Measurements from ENCODE around the gene SH3BP5. TPM values are rescaled to one million over a fixed set of nuclear protein-coding genes. Genes with fewer than 3 reads are reported as not detected.

Gene SH3BP5
- total RNA-seq, 1 donor from 2014 or later = 60.4 TPM

DNA sequence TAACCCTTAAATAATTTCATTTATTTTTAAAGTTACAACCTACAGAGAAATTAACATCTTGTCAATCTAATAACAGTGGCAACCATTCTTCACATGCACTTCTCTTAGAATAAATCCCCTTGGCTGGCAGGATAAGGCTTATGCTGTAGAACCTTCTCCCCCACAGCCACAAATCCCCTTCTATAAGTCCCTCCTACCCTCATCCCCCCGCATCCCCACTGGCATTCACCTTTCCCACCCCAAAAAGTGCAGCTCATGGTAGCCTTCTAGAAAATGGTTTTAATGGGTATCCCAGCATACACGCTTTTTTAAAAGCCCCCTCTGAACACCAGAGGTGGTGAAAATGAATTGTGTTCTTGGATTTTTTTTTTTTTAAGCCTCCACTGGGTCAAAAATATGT lies 77.2 kb downstream of the SH3BP5 start:
- DNase-seq (ENCODE audit: low spot score) = no peak

DNA sequence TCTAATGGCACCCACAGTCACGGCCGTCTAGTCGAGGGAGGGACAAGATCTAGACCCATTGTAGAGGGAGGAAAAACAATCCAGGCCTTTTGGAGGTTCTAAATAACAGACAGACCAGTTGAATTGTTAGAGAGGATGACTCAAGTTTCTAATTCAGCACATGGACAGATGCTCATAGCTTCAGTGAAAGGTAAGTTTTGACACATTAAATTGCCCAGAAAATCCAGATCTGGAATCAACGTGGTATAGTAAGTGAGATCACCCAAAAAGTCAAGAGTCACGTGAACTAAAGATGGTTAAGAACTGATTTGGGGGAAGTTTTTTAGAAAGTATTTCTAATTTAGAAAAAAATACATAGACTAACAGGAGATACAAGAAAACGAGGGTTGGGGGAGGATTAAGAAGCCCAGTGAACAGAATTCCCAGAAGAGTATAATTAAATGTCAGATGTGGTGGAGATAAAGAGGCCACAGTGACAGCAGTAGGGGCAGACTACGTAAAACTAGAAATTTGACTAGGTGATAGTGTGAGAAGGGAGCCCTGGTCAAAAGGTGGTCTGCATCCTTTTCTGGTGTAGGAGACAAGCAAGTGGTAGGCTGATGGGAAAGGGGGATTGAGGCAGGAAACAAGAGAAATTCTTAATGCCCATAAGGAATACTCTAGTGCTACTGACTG lies 79.2 kb downstream of the SH3BP5 start:
- DNase-seq (ENCODE audit: low spot score) = no peak

DNA sequence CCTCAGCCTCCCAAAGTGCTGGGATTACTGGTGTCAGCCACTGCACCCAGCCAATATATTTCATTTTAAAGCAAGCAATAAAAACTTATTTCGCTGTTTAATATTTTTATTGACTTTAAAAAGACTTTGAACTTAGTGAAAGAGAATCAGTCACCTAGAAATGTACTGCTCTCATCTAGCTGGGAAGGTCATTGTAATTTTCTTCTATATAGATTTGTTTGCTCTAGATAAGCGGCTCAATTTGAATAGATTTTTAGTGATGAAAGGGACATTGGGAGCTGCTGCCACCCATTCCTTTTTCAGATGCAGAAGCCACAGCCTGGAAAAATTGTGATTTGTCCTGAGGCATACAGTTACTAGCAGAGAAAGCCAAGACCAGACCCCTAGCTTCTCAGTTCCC lies 86.2 kb downstream of the SH3BP5 start:
- no peak for DNase-seq (ENCODE audit: low spot score)

DNA sequence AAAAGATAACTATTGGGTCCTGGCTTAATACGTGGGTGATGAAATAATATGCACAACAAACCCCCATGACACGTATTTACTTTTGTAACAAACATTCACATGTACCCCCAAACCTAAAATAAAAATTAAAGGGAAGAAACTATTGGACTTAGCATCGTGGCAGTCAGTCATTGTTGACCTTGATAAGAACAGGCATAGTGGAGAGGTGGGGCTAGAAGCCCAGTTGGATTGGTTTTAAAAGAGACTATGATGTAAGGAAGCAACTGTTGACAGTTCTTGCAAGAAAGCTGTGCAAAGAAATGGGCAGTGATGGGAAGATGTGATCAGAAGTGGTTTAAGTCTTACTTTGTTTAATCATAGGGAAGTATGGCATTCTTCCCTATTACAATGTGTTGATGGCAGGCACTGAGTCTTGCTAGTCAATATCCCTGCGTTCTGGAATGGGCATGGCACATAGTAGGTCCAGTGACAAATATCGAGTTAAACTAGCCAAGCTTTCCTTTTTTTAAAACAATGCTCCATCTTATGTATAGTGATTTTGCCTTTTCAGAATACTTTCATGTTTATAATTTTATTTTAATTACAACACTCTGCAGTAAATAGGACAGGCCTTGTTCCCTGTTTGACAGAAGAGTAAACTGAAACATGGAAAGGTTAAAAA lies 88.4 kb downstream of the SH3BP5 start:
- no peak for DNase-seq (ENCODE audit: low spot score)

DNA sequence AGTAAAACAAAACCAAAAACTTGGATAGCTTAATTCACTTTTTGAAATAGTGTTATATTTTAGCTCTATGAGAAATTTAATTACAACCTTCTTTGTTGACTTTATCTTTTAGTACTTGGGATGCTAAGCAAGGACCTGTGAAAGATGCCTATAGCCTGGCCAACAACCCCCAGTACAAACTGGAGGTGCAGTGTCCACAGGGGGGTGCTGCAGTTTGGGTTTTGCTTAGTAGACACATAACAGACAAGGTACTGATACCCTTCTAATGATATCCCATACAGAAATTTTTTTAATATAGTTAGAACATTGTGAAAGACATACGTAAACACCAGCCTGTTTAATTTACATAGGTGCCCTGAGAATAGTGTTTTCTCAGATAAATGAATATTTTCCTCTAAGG lies 91.0 kb downstream of the SH3BP5 start:
- no peak for DNase-seq (ENCODE audit: low spot score)

DNA sequence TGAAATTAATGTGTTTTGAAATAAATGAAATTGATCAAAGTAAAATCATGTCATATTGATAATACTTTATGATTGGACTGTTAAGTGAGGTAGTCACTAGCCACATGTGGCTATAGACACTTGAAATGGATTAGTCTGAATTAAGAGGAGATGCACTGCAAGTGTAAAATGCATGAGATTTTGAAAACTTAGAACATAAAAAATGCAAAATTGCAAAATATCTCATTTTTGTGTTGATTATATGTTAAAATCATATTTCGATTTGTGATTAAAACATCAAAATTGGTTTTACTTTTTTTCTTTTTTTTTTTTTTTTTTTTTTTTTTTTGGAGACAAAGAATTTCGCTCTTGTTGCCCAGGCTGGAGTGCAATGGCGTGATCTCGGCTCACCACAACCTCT lies 103.1 kb downstream of the SH3BP5 start:
- DNase-seq (ENCODE audit: low spot score) = no peak

DNA sequence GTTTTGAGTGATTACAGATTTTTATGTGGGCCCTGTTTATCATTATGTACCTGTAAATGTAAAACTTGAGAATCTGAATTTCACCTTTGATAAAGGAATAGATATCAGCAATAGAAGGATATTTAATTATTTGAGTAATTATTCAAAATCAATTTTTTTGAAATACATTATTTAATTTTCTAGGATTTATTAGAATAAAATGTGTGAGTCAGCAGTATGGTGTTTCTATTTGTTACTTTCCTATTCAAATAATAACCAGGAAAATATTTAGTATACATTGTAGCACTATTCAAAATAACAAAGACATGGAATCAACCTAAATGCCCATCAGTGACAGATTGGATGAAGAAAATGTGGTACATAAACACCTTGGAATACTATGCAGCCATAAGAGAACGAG lies 104.2 kb downstream of the SH3BP5 start:
- DNase-seq (ENCODE audit: low spot score) = no peak

DNA sequence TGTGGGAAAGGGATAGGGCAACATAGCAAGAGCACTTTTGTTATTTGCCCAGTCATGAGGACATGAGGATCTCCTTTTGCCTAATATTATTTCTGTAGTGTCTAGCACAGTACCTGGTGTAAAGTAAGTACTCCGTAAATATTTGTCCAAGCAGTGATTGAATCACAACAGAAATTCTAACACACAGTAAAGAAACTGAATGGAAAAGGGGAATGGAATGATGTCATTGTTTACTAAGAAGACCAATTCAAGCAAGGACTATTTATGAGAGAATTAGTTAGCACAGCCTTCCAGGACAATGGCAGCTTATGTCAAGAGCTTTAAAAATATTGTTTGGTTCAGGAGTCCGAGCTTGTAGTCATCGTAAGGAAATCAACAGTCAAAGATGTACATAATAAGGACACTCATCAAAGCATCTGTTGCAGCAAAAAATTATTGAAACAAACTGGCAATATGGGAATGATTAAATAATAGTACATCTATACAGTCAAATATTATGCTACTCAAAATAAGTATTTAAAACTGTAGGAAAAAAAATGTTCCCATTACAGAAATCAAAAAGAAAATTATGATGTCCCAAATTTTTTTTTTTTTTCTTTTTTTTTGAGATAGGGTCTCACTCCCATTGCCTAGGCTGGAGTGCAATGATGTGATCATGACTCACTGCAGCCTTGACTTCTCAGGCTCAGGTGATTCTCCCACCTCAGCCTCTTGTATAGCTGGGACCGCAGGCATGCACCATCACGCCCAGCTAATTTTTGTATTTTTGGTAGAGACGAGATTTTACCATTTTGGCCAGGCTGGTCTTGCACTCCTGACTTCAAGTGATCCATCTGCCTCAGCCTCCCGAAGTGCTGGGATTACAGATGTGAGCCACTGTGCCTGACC lies 108.5 kb downstream of the SH3BP5 start:
- DNase-seq (ENCODE audit: low spot score) = no peak

DNA sequence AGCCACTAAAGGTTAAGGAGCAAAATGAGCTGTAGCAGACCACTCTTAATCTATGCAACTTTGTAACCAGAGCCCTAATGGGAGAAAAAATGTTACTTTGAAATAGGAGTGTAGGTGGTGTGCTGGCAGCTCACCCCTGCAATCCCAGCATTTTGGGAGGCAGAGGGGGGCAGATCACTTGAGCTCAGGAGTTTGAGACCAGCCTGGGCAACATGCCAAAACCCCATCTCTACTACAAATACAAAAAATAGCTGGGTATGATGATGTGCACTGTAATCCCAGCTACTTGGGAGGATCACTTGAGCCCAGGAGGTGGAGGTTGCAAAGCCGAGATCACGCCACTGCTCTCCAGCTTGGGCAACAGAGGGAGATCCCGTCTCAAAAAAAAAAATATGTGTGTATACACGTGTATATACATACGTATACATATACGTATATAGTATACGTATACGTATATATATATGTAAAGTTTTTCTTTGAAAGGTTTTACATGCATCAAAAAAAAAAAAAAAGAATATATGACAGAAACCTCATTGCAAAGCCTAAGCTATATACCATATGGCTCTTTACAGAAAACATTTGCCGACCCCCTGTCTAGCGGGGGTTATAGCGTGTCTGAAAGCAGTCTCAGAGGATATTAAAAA lies 110.7 kb downstream of the SH3BP5 start:
- no peak for DNase-seq (ENCODE audit: low spot score)

DNA sequence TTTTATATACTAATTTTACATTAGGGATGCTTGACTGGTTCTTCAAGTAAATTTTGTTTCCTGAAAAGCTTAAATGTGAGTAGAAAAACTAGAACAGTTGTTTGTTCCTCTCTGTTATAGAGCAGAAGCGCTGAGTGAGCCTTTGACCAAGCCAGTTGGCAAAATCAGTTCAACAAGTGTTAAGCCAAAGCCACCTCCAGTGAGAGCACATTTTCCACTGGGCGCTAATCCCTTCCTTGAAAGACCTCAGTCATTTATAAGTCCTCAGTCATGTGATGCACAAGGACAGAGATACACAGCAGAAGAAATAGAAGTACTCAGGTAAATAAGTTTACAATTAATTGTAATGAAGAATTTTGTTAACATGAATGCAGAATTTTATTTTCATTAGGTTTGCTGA lies 111.7 kb downstream of the SH3BP5 start:
- DNase-seq (ENCODE audit: low spot score) = no peak

DNA sequence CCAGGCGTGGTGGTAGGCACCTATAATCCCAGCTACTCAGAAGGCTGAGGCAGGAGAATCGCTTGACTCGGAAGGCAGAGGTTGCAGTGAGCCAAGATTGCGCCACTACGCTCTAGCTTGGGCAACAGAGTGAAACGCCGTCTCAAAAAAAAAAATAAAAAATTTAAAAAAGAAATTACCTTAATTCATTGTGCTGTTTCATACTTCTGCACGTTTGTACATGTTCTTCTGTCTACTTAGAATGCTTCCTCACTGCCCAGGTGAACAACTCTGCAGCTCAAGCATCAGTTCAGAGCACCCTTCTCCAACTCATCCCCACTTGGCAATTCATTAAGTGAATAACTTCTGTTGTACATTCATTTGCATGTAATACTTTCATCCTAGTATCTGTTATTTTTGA lies 112.3 kb downstream of the SH3BP5 start:
- no peak for DNase-seq (ENCODE audit: low spot score)

DNA sequence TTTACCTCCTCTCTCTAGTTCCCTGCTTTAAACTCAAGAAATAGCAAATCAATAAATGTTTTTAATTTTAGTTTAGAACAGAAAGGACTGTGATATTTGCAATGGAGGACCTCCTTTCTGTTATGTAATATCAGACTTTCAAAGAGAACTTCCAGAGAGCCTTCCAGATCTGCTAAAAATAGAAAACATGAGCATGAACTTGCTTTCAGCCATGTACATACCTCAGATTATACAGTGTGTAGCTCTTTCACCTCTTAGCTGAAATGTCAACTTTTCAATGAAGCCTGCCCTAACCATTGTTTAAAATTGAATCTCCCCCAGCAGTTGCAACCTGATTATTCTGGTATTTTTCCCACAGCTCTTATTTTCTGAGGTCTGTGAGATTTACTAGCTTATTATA lies 113.7 kb downstream of the SH3BP5 start:
- DNase-seq (ENCODE audit: low spot score) = no peak

DNA sequence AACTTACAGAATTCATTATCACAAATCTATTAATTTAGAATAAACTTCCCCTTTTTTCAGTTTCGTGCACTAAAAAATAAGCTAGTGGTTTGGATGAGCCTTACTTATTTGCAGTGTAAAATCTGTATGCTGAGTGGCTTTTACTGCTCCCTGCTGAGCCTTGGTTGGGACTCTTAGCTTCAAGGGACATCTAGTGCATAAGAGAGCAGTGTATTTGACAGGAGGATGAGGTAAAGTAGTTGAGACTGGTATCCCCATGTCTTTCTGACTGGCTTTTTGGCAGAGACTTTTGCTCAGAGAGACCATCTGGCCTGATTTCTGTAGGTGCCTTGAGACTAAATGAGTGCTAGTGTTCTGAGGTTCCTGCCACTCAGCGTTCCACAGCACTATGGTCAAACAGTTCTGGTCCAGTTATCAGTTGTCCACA lies 114.5 kb downstream of the SH3BP5 start:
- DNase-seq (ENCODE audit: low spot score) = no peak

DNA sequence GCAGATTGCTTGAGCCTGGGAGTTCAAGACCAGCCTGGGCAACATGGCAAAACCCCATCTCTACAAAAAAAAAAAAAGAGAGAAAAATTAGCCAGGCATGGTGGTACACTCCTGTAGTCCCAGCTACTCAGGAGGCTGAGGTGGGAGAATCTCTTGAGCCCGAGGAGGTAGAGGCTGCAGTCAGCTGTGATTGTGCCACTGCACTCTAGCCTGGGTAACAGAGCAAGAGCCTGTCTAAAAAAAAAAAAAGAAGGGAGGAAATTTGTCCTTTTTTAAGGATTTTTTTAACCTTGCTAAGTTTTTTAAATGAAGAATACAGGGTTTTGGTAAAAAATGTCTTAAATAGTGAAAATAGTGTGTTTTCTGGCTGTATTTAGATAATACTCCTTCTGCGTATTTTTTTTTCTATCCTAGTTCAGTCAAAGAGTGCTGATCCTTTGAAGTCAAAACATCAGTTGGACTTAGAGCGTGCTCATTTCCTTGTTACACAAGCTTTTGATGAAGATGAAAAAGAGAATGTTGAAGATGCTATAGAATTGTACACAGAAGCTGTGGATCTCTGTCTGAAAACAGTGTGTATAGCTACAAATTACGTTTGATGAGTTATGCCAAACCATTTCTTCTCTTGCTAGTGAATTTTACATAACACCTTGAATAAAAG lies 115.2 kb downstream of the SH3BP5 start:
- DNase-seq (ENCODE audit: low spot score) = no peak

DNA sequence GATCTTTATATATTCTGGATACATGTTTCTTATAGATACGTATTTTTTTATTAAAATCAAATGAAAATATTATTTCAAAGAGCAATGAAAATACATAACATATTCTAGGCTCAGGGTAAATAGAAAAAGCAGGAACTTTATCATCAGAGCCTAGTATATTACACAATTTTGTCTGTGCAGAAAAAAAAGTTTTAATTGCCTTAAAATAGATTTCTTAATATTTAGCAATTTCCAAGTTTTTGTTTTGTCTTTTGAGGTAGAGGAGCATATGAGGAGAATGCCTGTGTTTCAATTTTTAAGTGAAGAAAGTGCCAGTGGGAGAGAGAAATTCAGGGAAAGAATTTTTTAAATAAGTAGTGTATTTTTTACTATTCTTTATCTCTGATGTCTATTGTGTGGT lies 115.9 kb downstream of the SH3BP5 start:
- DNase-seq (ENCODE audit: low spot score) = no peak

DNA sequence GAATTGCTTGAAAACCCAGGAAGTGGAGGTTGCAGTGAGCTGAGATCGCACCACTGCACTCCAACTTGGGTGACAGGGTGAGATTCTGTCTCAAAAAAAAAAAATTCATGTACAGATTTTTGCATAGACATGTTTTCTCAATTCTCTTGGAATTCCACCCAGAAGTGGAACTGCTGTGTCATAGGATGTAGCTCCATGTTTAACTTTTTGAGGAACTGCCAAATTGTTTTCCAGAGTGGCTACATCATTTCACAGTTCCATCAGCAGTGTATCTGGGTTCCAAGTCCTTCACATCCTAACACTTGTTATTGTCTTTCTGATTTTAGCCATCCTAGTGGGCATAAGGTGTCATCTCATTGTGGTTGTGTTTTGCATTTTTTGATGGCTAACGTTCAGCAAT lies 116.4 kb downstream of the SH3BP5 start:
- no peak for DNase-seq (ENCODE audit: low spot score)

DNA sequence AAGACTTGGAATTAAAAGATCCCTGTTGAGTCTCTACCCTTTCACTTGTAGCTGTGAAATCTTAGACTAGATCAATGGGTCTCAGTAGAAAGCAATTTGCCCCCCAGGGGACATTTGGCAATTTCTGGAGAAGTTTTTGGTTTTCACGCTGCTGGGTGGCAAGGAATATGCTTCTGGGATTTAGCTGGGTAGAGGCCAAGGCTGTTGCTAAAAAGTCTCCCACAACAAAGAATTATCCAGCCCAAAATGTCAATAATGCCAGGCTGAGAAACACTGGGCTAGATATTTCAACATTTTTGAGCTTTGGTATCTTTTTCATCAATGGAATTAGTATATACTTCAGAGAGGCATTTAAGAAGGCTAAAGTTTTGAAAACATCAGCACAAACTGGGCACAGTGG lies 117.6 kb downstream of the SH3BP5 start:
- DNase-seq (ENCODE audit: low spot score) = no peak

DNA sequence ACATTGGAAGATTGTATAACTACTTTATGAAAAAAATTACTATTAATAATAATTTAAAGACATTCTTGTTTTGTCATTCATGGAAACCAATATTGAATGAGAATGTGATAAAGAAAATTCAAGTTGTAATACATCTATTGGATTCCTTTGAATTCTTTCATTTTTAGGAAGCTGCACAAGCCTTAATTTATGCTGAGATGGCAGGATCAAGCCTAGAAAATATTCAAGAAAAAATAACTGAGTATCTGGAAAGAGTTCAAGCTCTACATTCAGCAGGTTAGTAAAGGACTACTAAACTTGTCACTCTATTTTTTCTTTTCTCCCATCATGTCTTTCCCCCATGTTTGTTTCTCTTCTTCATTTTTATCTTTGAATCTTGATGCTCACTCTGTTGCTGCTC lies 120.4 kb downstream of the SH3BP5 start:
- DNase-seq (ENCODE audit: low spot score) = no peak

DNA sequence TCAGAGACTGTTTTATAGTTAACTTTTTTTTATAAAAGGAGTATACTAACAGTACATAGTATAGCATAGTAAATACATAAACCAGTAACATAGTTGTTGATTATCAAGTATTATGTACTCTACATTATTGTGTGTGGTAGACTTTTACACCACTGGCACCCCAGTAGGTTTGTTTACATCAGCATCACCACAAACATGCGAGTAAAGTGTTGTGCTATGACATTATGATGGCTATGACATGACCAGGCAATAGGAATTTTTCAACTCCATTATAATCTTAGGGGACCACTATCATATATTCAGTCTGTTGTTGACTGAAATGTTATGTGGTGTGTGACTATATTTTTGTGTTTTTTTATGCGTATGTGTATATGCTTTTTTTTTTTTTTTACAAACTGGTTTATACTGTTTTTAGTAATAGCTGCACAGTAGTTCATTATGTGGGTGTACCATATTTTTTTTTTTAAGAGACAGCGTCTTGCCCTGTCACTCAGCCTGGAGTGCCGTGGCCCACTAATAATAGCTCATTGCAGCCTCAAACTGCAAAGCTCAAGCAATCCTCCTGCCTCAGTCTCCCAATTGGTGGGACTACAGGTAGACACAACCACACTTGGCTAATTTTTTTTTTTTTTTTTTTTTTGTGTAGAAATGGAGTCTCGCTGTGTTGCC lies 124.4 kb downstream of the SH3BP5 start:
- DNase-seq (ENCODE audit: low spot score) = no peak

DNA sequence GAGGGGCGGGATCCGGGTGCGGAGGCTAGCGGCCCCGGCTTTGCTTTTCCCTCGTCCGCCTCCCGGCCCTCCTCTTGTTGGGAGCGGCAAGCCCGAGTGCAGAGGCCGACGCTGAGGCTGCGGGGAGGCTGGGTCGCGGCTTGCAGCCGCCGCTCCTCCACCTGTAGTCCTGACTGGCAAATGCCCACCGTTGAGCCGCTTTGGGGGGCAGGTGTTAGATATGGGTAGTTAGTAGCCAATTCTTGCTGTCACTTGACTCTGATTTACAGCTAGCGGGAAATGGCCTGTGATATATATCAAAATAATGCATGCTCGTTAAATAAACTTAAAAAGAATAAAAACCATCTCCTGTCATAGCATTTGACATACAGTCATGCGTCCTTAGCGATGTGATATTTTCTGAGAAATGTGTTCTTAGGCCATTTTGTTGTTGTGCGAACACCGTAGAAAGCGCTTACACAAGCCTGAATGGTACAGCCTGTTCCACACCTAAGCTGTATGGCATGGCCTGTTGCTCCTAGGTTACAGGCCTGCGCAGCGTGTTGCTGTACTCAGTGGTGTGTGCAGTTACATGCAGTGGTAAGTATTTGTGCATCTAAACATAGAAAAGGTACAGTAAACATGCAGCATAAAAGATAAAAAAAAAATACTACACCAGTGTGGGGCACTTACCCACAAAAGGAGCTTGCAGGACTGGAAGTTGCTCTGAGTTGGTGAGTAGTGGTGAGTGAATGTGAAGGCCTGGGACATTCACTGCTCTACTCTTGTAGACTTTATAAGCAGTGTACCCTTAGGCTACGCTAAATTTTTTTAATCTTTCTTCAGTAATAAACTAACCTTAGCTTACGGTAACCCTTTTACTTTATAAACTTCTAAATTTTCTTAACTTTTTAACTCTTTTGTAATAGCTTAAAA lies 125.5 kb downstream of the SH3BP5 start:
- no peak for DNase-seq (ENCODE audit: low spot score)
